GM21381 (cell line): ENCODE measurements around the gene SIX6.

Experiments
- ATAC-seq: cut with Tn5 transposase; IDR thresholded peaks from one replicate; pipeline ENCODE4 v1.9.1; 2021; ENCODE audit warnings: mild to moderate bottlenecking, moderate library complexity; ENCODE audit not compliant: unreplicated experiment

Gene SIX6

GRCh38 chr14:60512973-60513571 lies 4.1 kb downstream of the SIX6 start:
- ATAC-seq, result no peak

DNA sequence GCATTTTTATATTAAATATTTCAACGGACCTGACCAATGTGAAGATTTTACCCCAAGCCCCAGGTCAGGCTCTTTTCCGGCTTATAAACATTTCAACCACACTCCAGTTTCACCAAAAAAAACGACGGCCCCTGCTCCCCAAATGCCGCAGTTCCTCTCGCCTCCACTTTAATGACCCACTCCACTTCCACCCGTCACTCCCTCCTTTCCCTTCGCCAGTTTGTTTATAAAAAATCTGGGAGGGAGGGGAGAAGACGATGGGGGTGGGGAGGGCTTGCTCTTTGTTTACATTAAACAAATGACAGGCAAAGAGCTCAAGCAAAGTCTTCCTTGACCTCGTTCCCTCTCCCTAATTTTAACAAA lies 5.4 kb downstream of the SIX6 start:
- no peak for ATAC-seq

- peak; percentile 59 for ATAC-seq
Observed at GRCh38 chr14:60514741-60515491, 6.0 kb downstream of the SIX6 start.

GRCh38 chr14:60515511-60516289 lies 6.8 kb downstream of the SIX6 start:
- no peak for ATAC-seq

DNA sequence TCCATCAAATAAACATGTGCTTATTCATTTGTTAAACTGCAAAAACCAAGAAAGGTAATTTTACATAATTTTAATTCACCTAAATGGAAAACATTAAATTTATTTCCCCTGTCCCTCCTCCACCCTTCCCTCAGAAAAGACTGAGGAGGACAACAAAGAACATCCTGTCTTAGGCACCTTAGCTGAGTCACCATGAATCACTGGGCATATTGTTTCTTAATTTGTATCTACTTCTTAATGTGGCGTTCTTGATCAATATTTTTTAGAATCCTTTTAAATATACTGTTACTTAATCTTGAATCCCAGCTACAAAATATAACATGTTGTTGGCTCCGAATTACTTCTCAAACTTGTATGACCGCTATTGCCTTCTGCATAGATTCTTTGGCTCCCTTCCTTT lies 23.5 kb downstream of the SIX6 start:
- ATAC-seq, result no peak

DNA sequence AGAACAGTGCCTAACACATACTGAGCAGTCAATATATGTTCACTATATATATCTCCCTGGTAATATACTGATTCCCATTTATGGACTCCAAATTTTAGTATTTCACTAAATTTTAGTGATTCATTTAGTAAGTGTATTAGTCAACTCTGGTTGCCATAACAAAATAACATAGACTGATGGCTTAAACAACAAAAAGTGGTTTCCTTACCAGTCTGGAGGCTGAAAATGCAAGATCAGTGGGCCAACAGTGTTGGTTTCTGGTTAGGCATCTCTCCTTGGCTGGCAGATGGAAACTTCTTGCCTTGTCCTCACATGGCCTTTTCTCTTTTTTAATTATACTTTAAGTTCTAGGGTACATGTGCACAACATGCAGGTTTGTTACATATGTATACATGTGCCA lies 28.7 kb downstream of the SIX6 start:
- no peak for ATAC-seq

DNA sequence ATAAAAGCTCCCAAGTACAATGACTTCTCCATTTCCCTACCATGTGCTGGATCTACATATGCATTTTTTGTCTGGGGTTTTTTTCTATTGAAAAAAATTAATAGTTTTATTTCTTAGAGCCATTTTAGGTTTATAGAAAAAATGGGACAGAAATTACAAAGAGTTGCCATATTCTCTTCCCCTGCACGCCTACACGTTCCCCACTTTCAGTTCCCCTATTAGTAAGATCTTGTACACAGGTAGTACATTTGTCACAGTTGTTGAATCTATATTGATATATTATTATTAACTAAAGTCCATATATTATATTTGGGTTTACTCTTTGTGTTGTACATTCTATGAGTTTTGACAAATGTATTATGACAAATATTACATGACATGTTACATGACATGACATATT lies 35.7 kb downstream of the SIX6 start:
- no peak for ATAC-seq

DNA sequence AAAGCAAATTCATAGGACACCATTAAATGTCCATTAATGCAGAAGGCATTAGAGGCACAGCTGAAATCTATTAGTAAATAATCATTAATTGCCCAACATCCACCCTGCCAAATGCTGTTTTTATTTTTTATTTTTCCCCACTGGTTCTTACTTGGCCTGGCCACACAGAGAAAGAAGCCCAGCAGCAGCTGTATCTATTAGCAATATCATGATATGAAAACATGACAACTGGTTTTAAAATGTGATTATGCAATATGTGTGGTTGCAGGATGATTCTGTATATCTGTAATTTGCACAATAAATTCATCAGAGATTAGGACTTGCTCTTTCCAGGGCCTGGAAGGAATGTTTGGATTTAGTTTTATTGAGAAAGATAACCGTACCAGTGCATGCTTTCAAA lies 44.9 kb downstream of the SIX6 start:
- ATAC-seq, result no peak

DNA sequence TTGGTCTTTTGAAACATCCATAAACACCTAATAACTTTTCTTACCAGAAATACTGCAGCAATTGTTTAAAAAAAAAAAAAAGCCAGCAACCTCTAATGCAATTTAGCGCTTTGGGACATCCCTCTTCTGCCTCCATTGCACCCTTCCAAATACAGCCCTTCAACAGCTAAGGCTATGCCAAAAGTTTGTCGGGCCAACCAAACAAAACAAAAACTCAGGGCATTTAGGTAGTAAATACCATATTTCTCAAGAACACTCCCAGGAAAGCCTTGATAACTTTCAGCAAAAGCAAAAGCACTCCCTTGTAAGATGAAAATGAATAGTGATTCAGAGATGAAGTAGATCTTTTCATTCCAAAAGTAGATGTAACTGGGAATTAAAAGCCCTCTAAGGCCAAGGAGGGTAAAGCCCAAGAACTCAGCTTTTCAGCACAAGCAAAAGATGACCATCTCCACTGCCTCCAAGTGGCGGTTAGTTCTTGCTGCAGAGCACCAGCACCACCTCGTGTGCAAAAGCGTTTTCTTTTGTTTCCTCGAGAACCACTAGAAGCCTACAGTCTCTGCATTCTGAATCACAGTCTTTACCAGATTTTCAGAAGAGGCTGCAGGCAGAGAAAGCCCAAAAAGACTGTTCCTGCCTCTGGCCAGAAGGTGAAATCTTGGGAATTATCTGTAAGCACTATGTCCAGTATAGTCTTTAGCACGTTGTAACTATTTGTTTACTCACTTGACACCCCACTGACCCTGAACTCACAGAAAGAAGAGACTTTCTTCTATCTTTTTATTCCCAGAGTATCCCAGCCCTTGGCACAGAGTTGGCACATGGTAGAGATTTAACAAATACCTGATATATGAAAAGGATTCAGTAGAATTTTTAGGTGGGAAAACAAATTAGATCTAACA lies 53.1 kb downstream of the SIX6 start:
- ATAC-seq, result peak; percentile 74
